Measurements from ENCODE around the gene MRPL23.

DNA sequence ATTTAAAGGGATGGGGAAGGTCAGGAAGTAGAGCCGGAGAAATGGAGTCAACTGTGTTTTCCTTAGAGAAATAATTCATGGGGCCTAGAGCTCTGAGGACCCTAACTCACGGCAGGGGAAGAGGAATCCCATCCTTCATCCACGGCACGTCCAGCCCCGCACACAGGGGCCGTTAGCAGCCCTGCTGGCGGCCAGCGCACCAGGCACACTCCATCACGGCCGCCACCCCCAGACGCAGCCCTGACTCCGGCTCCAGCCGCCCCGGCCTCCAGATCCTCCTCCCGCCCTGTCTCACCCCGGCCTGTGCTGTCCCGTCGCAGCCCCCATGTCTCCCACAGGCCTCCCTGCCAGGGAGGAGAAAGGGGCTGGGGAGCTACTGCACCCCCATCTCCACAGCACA lies 11.2 kb downstream of the MRPL23 start:
- TF ChIP-seq HDAC6 (IDR thresholded peaks at IDR 0.05; ENCODE audit: low read depth, low read length) (no peak), EZH2 (IDR thresholded peaks at IDR 0.05; ENCODE audit: low read depth, low read length, severe bottlenecking) (no peak), POLR2AphosphoS5 (IDR thresholded peaks at IDR 0.05; ENCODE audit: low read depth, low read length) (no peak), KDM5A (IDR thresholded peaks at IDR 0.05; ENCODE audit: low read length) (no peak)

Data from H1 (cell line).